ENCODE data around the gene DIS3L2. TPM values are rescaled to one million over a fixed set of nuclear protein-coding genes. Genes with fewer than 3 reads are reported as not detected.

Gene DIS3L2
- total RNA-seq, 4 donors from 2014 or later, result 18.7 to 30.9 (median 26.1) TPM

DNA sequence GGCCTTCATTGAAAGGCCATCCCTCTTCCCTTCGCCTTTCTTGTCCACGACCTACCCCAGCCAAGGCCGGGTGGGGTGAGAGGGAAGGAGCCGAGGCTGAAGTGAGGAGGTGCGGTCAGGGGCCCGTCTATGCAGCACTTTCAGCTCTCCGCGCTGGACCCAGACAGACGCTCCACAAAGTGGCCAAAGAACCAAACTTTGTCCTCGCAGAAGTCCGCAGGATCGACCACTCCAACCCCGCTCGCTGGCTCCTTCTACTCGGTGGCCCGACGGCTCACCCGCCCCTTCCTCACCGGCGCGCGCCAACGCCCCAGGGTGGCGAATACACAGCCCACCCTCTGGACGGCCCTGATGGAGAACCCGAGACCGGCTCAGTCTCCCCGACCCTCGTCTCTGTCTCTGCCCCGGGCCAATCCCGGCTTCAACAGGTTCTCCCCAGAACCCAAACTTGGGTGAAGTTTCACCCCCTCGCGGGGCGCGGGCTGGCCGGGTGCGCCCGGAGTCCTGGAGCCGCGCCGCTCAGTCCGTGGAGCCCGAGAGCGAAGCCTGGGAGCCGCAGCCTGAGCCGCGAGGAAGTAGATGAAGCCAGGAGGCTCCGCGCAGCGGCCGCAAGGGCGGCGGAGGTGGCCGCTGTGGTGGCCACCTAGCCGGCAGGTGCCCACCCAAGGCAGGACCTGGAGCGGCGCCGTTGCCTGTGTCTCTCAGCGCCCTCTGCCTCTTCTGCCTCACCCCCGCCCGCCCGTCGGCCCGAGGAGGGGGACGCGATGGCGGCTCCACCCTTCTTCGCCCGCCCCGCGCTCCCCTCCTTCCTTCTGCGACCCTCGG lies 390.4 kb downstream of the DIS3L2 start:
- TF ChIP-seq, protein P1, sequence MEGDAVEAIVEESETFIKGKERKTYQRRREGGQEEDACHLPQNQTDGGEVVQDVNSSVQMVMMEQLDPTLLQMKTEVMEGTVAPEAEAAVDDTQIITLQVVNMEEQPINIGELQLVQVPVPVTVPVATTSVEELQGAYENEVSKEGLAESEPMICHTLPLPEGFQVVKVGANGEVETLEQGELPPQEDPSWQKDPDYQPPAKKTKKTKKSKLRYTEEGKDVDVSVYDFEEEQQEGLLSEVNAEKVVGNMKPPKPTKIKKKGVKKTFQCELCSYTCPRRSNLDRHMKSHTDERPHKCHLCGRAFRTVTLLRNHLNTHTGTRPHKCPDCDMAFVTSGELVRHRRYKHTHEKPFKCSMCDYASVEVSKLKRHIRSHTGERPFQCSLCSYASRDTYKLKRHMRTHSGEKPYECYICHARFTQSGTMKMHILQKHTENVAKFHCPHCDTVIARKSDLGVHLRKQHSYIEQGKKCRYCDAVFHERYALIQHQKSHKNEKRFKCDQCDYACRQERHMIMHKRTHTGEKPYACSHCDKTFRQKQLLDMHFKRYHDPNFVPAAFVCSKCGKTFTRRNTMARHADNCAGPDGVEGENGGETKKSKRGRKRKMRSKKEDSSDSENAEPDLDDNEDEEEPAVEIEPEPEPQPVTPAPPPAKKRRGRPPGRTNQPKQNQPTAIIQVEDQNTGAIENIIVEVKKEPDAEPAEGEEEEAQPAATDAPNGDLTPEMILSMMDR (IDR thresholded peaks at IDR 0.05; ENCODE audit: low read depth), result no peak

DNA sequence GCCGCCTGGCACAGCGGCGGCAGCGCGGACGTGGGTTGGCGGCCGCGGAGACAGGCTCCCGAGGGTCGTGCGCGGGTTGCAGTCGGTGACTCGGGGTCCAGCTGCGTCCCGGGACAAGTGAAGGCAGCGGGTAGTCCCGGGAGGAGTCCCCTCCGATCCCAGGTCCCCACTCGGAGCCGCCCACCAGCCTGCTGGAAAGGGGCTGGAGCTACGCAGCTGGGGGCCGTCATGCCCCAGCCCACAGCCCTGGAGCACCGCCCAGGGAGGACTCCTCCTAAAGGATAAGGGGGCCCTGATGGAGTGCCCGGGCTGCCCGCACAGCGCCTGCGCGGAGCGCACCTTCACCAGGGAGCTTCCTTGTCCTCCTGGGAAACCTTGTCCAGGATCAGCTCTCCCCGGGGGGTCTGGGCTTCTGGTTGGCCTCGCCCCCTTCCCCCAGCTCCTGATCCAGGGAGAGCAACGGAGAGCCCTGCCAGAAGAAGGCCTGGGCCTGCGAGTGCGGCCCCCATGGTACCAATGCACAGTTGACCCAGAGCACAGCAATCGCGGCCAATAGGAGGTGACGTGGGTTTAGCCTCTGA lies 391.1 kb downstream of the DIS3L2 start:
- TF ChIP-seq, protein P1 (IDR thresholded peaks at IDR 0.05; ENCODE audit: low read depth), result no peak

DNA sequence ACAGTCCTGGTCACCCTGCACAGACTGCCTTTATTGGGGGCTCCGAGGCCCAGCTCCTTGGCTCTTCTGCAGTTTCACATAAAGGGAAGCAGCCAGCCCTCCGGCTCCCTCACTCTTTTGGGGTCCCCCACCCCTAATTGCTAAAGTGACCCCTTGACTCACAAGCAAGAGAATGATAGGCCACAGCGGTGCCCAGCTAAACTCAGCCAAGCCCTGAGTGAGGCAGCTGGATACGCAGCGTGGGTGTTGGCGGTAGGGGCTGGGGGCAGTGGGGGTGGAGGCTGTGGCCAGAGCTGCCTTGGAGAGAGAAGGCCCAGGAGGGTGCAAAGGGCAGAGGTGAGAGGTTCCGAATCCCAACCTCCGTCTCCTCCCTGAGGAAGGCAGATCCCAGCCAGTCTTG lies 391.6 kb downstream of the DIS3L2 start:
- TF ChIP-seq, protein P1 (IDR thresholded peaks at IDR 0.05; ENCODE audit: low read depth), result no peak

DNA sequence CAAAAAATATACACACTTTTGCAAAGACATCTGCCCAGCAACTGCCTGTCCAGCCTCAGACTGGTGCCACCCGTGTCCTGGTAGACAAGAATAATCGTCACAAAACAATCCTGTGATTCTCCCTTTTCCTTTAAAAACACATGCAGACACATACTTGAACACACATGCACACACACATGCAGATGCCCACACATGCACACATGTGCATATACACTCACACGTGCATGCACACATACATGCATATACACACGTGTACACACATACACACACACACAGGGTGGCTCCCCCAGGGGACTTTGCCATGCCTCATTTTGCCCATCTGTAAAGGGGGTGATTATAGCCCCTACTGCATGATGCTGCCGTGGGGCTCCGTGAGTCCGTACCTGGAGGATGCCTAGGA lies 392.1 kb downstream of the DIS3L2 start:
- TF ChIP-seq, protein P1 (IDR thresholded peaks at IDR 0.05; ENCODE audit: low read depth), result no peak

DNA sequence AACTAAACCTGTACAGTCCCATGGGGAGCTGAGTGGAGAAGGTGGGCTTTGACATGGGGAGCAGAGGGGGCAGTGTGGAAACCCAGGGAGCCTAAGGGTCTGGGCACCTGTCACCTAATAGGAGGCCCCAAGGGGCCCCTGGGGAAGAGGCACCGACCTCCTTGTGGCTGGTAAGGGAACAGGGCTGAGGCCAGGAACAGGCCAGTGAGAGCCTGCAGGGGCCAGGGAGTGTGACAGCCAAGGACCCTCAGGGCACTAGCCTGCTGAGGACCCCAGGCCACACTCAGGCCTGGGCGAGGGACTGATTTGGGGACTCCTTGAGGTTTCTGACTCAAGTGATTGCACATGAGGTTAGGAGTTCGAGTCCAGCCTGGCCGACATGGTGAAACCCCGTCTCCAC lies 392.6 kb downstream of the DIS3L2 start:
- TF ChIP-seq, protein P1 (IDR thresholded peaks at IDR 0.05; ENCODE audit: low read depth), result no peak

DNA sequence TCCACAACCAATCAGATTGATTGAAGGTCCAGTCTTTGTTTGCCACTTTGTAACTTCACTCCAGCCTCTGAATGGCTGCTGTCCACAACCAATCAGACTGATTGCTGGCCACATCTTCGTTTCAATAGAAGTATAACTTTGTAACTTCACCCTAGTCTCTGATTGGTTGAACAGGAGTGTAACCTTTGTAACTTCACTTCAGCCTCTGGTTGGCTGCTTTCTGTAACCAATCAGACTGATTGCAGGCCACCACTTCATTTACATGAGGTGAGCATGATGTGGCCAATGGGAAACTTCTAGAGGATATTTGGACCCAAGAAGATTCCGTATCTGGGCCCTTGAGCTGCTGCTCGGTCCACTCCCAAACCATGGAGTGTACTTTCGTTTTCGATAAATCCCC lies 400.1 kb downstream of the DIS3L2 start:
- TF ChIP-seq, protein P1 (IDR thresholded peaks at IDR 0.05; ENCODE audit: low read depth), result no peak

DNA sequence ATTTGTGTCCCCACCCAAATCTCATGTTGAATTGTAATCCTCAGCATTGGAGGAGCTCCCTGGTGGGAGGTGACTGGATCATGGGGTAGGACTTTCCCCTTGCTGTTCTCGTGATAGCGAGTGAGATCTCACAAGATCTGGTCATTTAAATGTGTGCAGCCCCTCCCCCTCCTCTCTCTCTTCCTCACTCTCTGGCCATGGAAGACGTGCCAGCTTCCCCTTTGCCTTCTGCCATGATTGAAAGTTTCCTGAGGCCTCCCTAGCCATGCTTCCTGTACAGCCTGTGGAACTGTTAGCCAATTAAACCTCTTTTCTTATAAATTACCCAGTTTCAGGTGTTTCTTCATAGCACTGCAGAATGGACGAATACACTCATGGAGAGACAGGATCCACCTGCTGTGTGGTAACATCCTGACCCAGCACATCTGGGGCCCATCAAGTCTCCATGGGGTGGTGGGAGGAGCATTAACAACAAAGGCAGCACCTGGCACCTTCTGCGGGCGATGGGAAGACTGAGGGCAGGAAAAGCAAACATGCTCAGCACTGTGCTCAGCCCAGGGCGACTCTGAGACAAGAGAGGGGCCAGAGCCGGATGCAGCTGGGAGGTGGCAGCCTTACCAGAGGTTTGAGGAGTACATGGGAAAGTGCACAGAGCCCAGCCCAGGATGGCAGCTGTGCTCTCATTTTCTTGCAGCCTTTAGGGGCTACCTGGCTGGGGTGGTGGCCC lies 400.8 kb downstream of the DIS3L2 start:
- TF ChIP-seq, protein P1 (IDR thresholded peaks at IDR 0.05; ENCODE audit: low read depth), result no peak

Data from subcutaneous adipose tissue (tissue), 4 donors.